Endodermal cell (in vitro differentiated cells): ENCODE results near the gene METTL9. TPM values are rescaled to one million over a fixed set of nuclear protein-coding genes. Genes with fewer than 3 reads are reported as not detected.

Experiments
- DNase-seq: peaks from one replicate; pipeline ENCODE4 v3.0.0-alpha.2; 2017
- H3K27ac ChIP-seq: 2 replicates; pipeline ENCODE4 v1.5.1; 2013; ENCODE audit warnings: mild to moderate bottlenecking, low read depth, low read length, moderate library complexity
- H3K27me3 ChIP-seq: 2 replicates; pipeline ENCODE4 v1.6.1; 2013; ENCODE audit warnings: mild to moderate bottlenecking, low read length, moderate library complexity; ENCODE audit not compliant: insufficient read depth, control insufficient read depth, poor library complexity, severe bottlenecking
- H3K36me3 ChIP-seq: 2 replicates; pipeline ENCODE4 v1.7.0; 2013; ENCODE audit warnings: mild to moderate bottlenecking, low read length, moderate library complexity; ENCODE audit not compliant: control insufficient read depth, insufficient read depth
- H3K4me1 ChIP-seq: one replicate; pipeline ENCODE4 v1.7.0; 2013; ENCODE audit warnings: low read length; ENCODE audit not compliant: control insufficient read depth, insufficient read depth
- H3K4me3 ChIP-seq: 2 replicates; pipeline ENCODE4 v1.5.1; 2013; ENCODE audit warnings: mild to moderate bottlenecking, low read length, moderate library complexity
- H3K9ac ChIP-seq: 2 replicates; pipeline ENCODE4 v1.6.1; 2013; ENCODE audit warnings: mild to moderate bottlenecking, low read length, moderate library complexity; ENCODE audit not compliant: poor library complexity, severe bottlenecking; ENCODE audit errors: extremely low read depth
- H3K9me3 ChIP-seq: 2 replicates; pipeline ENCODE4 v1.6.1; 2013; ENCODE audit warnings: mild to moderate bottlenecking, low read length, moderate library complexity; ENCODE audit not compliant: control insufficient read depth
- H3K27ac Mint-ChIP-seq: 2 replicates; pipeline ENCODE4 v1.8.0; 2020; ENCODE audit warnings: mixed read lengths
- H3K27me3 Mint-ChIP-seq: 2 replicates; pipeline ENCODE4 v1.8.0; 2021; ENCODE audit warnings: mild to moderate bottlenecking, mixed read lengths; ENCODE audit not compliant: insufficient read depth
- H3K36me3 Mint-ChIP-seq: 2 replicates; pipeline ENCODE4 v1.8.0; 2020; ENCODE audit warnings: low read depth, mixed read lengths
- H3K4me1 Mint-ChIP-seq: 2 replicates; pipeline ENCODE4 v1.8.0; 2020; ENCODE audit warnings: mixed read lengths
- H3K4me3 Mint-ChIP-seq: 2 replicates; pipeline ENCODE4 v1.8.0; 2020; ENCODE audit warnings: mild to moderate bottlenecking, moderate library complexity, mixed read lengths
- H3K9me3 Mint-ChIP-seq: 2 replicates; pipeline ENCODE4 v1.8.0; 2020; ENCODE audit warnings: mild to moderate bottlenecking, mixed read lengths
- CTCF ChIP-seq: fragments of 200-600 bp; sonication (generic); conservative IDR thresholded peaks from 2 replicates; pipeline ENCODE4 v1.5.0; 2021; ENCODE audit warnings: antibody characterized with exemption, mild to moderate bottlenecking
- WGBS, 2 experiments: methylation state at CpG; one replicate each; pipeline versions ENCODE4 v1.1.5 to v1.1.7; 2013; ENCODE audit warnings: missing lambda C conversion rate in 2 of 2, mixed read lengths in 1 of 2; ENCODE audit not compliant: insufficient coverage in 1 of 2, insufficient read length in 1 of 2; 5-methylcytosine and 5-hydroxymethylcytosine counted together
- total RNA-seq, 2 donors: library from RNA; stranded (reverse); fragmentation: NEBNext Ultra II Directional in 1 of 2; extraction: Animal tissue kit (Norgen Biotek cat#: 25700) in 1 of 2; gene quantifications; 2 replicates in 1 of 2; 3 replicates in 1 of 2; pipeline ENCODE4 v1.2.1, GENCODE V29; 2021

METTL9 gene
- total RNA-seq, 2 donors from 2014 or later: 145 to 149 TPM

DNA sequence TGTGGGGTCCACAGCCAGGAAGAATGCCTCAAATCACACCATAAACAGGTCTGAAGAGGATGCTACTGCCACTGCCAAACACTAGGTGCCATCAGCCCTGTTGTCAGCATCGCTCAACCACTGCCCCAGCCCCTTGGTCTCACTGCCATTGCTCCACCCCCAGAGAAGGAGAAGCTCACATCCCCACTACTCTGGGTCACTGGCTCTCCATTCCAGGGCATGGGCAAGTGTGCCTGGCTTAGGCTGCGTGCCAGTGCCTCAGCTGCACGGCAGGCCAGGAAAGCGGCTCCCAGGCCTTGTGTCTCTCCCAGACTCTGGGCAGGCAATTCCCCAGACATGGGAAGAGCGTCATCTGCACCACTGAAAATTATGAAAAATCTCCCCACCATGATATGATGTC is 54.2 kb downstream of the METTL9 start:
- DNase-seq: peak; percentile 29
- peaks cover 1% of the 10 kb centered on the region for H3K4me1 Mint-ChIP-seq
- TF ChIP-seq CTCF: peak; percentile 18
- no peaks in the 10 kb centered on the region for H3K27me3 ChIP-seq
- H3K4me3 Mint-ChIP-seq: no peak overlapping the region
- H3K4me1 ChIP-seq: no peaks in the 10 kb centered on the region
- H3K4me3 ChIP-seq: no peak overlapping the region
- H3K36me3 Mint-ChIP-seq: peaks cover 31% of the 10 kb centered on the region
- no peak overlapping the region for H3K9ac ChIP-seq
- H3K27ac ChIP-seq: no peak overlapping the region
- no peaks in the 10 kb centered on the region for H3K9me3 Mint-ChIP-seq
- WGBS, 2 experiments: 95 to 97% methylated on average over 4 to 5 of the region's 5 CpGs
- peaks cover 23% of the 10 kb centered on the region for H3K36me3 ChIP-seq
- no peaks in the 10 kb centered on the region for H3K9me3 ChIP-seq
- no peaks in the 10 kb centered on the region for H3K27me3 Mint-ChIP-seq
- H3K27ac Mint-ChIP-seq: peak overlapping the region; percentile 35

DNA sequence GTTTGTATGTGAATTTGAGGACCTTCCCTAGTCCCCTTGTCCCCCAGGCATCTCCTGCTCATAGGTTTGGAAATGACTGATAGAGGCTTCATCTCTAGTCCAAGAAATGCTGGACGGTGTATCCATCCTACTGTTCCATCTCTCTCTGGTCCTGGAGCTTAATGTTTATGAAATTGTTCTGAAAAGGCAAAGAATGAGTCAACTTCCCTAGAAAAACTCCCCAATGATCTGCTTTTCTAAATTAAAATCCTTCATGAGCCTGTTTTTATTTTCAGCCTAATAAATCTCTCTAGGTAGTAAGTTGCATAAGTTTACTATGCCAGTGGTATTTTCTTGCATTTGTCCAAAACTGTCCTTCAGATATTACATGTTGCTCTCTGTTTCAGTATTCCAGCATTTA is 55.1 kb downstream of the METTL9 start:
- H3K9me3 ChIP-seq: no peaks in the 10 kb centered on the region

GRCh38 chr16:21654881-21655280 is 55.5 kb downstream of the METTL9 start:
- peak; percentile 18 for DNase-seq
- Histone ChIP-seq H3K27me3 (no peaks in the 10 kb centered on the region), H3K36me3 (peaks cover 23% of the 10 kb centered on the region), H3K9ac (no peak overlapping the region), H3K27ac (no peak overlapping the region), H3K9me3 (no peaks in the 10 kb centered on the region), H3K4me1 (no peaks in the 10 kb centered on the region), H3K4me3 (no peak overlapping the region)
- Mint-ChIP-seq H3K36me3 (peaks cover 31% of the 10 kb centered on the region), H3K27me3 (no peaks in the 10 kb centered on the region), H3K4me1 (peaks cover 1% of the 10 kb centered on the region), H3K27ac (no peak overlapping the region), H3K4me3 (no peak overlapping the region), H3K9me3 (no peaks in the 10 kb centered on the region)
- TF ChIP-seq CTCF: no peak
- WGBS, 2 experiments: 91 to 100% methylated on average over 1 to 2 of the region's 2 CpGs

More for the DNA sequence above, 55.1 kb downstream of the METTL9 start:
- DNase-seq: peak; percentile 13
- Histone ChIP-seq H3K27me3 (no peaks in the 10 kb centered on the region), H3K4me1 (no peaks in the 10 kb centered on the region), H3K4me3 (no peak overlapping the region), H3K36me3 (peaks cover 23% of the 10 kb centered on the region), H3K27ac (no peak overlapping the region), H3K9ac (no peak overlapping the region)
- no peak for TF ChIP-seq CTCF
- Mint-ChIP-seq H3K27ac (no peak overlapping the region), H3K4me3 (no peak overlapping the region), H3K27me3 (no peaks in the 10 kb centered on the region), H3K9me3 (no peaks in the 10 kb centered on the region), H3K36me3 (peaks cover 31% of the 10 kb centered on the region), H3K4me1 (peaks cover 1% of the 10 kb centered on the region)
- WGBS, 2 experiments: 100% methylated on average over 1 of the region's 1 CpG; no CpG with 5 or more reads in 1 of the 2 experiments
